Epithelial cell of proximal tubule (primary cell): ENCODE data around the gene LLGL2. TPM values are rescaled to one million over a fixed set of nuclear protein-coding genes. Genes with fewer than 3 reads are reported as not detected.
A peak's percentile ranks its signal among the peaks of the same experiment; 100 is the strongest.

ENCODE experiments used
- DNase-seq: peaks from one replicate; pipeline ENCODE4 v3.0.0-alpha.2; 2011; ENCODE audit warnings: low read depth
- H3K4me3 ChIP-seq: 2 replicates; pipeline ENCODE4 v1.5.1; 2011; ENCODE audit warnings: low read depth, mild to moderate bottlenecking, low read length
- total RNA-seq: library from RNA; depleted of rRNA; stranded (reverse); fragments of >200 nt; gene quantifications from 2 replicates; pipeline ENCODE4 v1.2.3, GENCODE V29; 2015
- TF ChIP-seq, protein P1 (sequence below): conservative IDR thresholded peaks from 2 replicates; pipeline ENCODE4 v1.5.1; 2012; ENCODE audit warnings: low read depth, mild to moderate bottlenecking, low read length

The LLGL2 gene
- total RNA-seq, 1 donor from 2014 or later, result 64.7 TPM

DNA sequence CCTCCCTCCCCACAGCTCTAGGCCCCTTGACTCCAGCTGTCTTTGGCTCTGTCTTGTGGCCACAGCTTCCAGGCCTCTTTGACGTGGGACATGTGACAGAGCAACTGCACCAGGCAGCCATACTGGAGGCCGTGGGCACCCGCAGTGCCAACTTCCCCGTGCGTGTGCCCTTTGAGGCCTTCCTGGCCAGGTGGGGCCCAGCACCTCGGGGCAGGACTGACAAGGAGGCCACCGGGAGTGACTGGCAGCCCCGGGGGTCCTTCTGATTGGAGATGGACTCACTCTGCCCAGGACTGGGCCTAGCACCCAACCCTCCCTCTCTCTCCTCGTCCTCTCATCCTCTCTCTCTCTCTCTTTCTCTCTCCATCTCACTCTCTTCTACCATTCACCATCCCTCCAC is 77.6 kb downstream of the LLGL2 start:
- no peak overlapping the region for H3K4me3 ChIP-seq
- TF ChIP-seq, protein P1, sequence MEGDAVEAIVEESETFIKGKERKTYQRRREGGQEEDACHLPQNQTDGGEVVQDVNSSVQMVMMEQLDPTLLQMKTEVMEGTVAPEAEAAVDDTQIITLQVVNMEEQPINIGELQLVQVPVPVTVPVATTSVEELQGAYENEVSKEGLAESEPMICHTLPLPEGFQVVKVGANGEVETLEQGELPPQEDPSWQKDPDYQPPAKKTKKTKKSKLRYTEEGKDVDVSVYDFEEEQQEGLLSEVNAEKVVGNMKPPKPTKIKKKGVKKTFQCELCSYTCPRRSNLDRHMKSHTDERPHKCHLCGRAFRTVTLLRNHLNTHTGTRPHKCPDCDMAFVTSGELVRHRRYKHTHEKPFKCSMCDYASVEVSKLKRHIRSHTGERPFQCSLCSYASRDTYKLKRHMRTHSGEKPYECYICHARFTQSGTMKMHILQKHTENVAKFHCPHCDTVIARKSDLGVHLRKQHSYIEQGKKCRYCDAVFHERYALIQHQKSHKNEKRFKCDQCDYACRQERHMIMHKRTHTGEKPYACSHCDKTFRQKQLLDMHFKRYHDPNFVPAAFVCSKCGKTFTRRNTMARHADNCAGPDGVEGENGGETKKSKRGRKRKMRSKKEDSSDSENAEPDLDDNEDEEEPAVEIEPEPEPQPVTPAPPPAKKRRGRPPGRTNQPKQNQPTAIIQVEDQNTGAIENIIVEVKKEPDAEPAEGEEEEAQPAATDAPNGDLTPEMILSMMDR, result no peak
- DNase-seq, result no peak

DNA sequence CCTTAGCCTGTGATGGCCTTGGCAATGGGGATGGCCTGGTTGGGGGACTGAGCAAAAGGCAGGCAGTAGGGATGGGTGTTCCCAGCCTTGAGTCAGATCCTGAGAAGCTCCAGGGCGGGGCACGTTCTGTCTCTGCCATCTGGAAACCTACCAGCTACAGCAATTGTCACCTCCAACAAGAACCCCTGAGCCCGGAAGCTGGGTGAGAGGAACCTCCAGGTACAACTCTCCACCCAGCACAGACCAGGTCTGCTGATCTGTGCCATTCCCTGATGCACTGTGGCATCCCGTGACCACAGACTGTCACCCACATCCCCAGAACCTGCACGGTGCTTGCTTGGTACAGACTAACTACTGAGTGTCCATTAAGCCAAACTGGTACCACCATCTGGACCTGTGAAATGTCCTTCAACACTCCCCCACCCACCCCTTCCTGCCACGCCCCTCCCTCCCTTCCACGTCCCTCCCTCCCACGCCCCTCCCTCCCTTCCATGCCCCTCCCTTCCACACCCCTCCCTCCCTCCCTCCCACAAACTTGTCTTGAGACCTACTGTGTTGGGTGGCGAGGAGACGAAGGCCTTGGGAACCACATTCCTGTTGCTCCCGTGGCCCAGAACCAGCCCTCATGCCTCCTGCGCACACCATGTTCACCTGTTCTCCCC is 78.7 kb downstream of the LLGL2 start:
- no peak for DNase-seq
- no peak overlapping the region for H3K4me3 ChIP-seq
- TF ChIP-seq, protein P1, result no peak

DNA sequence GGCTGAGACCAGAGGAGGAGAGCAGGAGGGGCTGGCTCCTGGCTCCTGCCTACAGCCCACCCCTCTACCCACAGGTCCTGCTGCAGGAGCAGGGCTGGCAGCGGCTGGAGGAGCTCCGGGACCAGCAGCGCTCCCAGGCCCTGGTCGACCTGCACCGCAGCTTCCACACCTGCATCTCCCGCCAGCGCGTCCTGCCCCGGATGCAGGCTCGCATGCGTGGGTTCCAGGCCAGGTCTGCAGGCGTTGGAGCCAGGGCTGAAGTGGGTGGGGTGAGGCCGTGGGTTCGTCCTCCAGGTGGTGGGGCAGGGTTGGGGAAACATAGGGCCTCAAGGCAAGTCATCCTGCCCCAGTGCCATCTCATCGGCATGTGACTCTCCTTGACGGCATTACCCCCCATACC is 80.3 kb downstream of the LLGL2 start:
- no peak overlapping the region for H3K4me3 ChIP-seq
- no peak for DNase-seq
- TF ChIP-seq, protein P1, result no peak

DNA sequence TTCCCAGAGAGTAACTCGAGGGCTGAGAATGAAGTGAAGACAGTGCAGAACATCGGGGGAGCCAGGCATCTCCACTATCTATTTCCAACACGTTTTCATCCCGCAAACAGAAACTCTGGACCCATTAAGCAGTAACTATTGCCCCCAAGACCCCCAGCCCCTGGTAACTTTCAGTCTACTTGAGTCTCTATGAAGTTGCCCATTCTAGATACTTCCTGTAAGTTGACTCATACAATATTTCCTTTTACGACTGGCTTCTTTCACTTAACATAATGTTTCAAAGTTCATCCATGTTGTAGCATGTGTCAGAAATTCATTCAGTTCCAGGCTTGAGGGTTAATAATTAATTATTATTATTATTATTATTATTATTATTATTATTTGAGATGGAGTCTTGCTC is 81.6 kb downstream of the LLGL2 start:
- DNase-seq, result no peak
- TF ChIP-seq, protein P1, result no peak
- no peak overlapping the region for H3K4me3 ChIP-seq

DNA sequence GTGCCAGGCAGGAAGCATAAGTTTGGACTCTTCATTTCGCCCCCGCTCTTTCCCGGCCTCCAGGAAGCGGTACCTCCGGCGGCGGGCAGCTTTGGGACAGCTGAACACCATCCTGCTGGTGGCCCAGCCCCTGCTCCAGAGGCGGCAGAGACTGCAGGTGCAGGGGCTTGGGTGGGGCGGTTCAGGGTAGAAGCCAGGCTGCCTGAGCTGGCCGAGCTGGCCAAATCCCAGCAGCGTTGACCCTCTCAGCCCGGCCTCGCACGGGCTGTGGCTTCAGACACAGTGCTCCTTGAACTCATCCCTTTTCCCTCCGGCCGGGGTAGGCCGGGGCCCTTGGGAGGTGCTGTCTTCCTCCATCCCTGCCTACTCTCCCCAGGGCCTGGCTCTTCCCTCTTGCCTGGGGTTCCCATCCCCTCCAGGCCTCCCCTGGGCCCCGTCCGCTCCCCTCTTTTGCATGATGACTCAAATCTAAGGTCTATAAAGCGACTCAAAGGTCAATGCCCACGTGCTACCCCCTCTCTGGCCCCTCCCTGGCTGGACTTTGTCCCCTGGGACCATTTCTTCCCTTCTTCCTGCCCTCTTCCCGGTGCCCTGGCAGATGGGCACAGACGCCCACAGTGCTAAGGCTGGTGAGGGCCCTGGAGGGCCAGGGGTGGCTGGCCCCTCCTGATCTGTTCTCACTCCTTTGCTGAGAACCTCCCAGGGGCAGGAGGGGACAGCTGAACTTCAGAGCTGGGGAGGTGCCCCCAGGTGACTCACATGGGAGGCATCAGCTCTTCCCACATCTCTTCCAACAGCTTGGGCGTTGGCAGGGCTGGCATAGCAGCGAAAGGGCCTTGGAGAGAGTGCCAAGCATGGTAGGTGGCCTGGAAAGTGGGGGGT is 84.8 kb downstream of the LLGL2 start:
- TF ChIP-seq, protein P1, result no peak
- peak overlapping the region; percentile 6 for H3K4me3 ChIP-seq
- DNase-seq, result no peak

DNA sequence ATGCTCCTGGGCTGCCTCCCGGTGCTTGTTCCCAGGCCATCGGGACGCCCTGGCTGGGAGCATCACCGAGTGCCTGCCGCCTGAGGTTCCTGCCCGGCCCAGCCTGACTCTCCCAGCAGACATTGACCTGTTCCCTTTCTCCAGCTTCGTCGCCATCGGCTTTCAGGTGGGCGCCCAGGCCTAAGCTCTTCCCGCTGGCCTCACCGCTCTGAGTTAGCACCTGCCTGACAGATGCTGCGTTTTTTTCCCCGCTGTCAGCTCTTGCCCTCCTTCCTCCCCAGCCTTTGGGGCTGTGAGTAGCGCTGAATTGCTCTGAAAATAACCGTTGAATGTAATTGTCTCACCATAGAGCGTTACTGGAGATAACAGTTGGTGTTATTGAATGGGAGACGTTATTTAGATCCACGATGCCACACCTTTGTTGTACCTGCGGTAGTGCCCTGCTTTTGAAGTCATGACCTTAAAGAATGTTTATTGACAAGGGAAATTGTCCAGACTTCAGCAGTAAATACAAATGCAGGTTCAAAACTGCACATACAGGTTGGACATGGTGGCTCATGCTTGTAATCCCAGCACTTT is 86.4 kb downstream of the LLGL2 start:
- no peak overlapping the region for H3K4me3 ChIP-seq
- no peak for DNase-seq
- TF ChIP-seq, protein P1, result no peak
